Small intestine (tissue), 7 donors: ENCODE measurements around the gene CAPN3. TPM values are rescaled to one million over a fixed set of nuclear protein-coding genes. Genes with fewer than 3 reads are reported as not detected.
"Not testable (repeated sequence)": the region's sequence is repeated elsewhere in the genome, so short reads cannot be mapped to it uniquely, and the experiment has no call there.

Source experiments
- DNase-seq, 2 donors: peaks; one replicate each; pipeline versions ENCODE4 v3.0.0 to v3.0.0-alpha.2; 2013
- FAIRE-seq: peaks from 2 replicates; lab custom pipeline; 2012; peaks lifted over from hg19 to GRCh38; lab: Jason Lieb, UNC
- H3K27ac ChIP-seq, 3 donors: one replicate each; pipeline ENCODE4 v1.5.1; 2013; ENCODE audit warnings: low read length in 2 of 3, mild to moderate bottlenecking in 2 of 3, control low read depth in 1 of 3, inconsistent platforms in 1 of 3, low read depth in 1 of 3, moderate library complexity in 1 of 3
- H3K27me3 ChIP-seq, 3 donors: one replicate each; pipeline ENCODE4 v1.6.1; 2013; ENCODE audit warnings: low read length in 3 of 3, inconsistent platforms in 1 of 3; ENCODE audit not compliant: control insufficient read depth in 3 of 3, insufficient read depth in 3 of 3
- H3K36me3 ChIP-seq, 3 donors: one replicate each; pipeline ENCODE4 v1.6.1; 2013; ENCODE audit warnings: low read length in 3 of 3, inconsistent platforms in 1 of 3, low read depth in 1 of 3, mild to moderate bottlenecking in 1 of 3, moderate library complexity in 1 of 3; ENCODE audit not compliant: control insufficient read depth in 3 of 3, insufficient read depth in 2 of 3
- H3K4me1 ChIP-seq, 3 donors: one replicate each; pipeline ENCODE4 v1.6.1; 2013; ENCODE audit warnings: low read length in 2 of 3, inconsistent platforms in 1 of 3, low read depth in 1 of 3, mild to moderate bottlenecking in 1 of 3, moderate library complexity in 1 of 3; ENCODE audit not compliant: control insufficient read depth in 3 of 3, insufficient read depth in 2 of 3
- H3K4me3 ChIP-seq, 3 donors: one replicate each; pipeline ENCODE4 v1.5.1; 2013; ENCODE audit warnings: low read length in 3 of 3, control low read depth in 1 of 3, inconsistent platforms in 1 of 3, low read depth in 1 of 3, mild to moderate bottlenecking in 1 of 3, moderate library complexity in 1 of 3
- H3K9me3 ChIP-seq, 2 donors: one replicate each; pipeline ENCODE4 v1.6.1; 2013; ENCODE audit warnings: low read depth in 1 of 2, low read length in 1 of 2; ENCODE audit not compliant: control insufficient read depth in 2 of 2, insufficient read depth in 1 of 2
- WGBS, 3 donors: extraction: QIAGEN DNeasy Blood & Tissue Kit; methylation state at CpG; one replicate each; pipeline ENCODE4 v1.1.7; 2013; 5-methylcytosine and 5-hydroxymethylcytosine counted together
- polyA plus RNA-seq, 4 donors: library from polyadenylated mRNA; stranded (reverse) in 3 of 4; unstranded in 1 of 4; fragments of 200-250 nt in 3 of 4; fragments of 120-200 nt in 1 of 4; gene quantifications; one replicate each; pipeline versions ENCODE4 v1.2.1 to v1.2.3, GENCODE V29; 2013
- donor health status: healthy with polysubstance abuse.
- donor health status: control.
- donor health status: control.
- donor health status: Bipolar disorder and iron deficiency.
- donor health status: healthy.

Gene CAPN3
- polyA plus RNA-seq, 4 donors: 5.2 to 248 (median 18.6) TPM

DNA sequence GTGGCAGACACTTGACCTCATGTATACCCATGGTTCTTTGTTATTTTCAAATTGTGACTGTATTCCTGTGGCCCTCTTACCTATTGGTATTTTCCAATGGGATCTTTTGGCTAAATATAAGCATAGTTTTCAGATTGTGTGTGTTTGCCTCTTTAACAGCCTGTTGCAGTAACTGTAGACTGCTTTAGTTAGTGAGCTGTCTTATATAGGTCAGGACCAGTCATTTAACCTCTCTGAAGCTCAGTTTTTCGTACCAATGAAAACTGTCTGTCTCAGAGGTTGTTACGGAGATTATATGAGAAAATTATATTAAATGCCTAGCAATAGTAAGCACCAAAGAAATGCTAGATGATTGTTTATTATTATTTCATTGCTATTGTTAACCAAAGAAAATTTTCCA is 29.3 kb upstream of the CAPN3 start:
- Histone ChIP-seq H3K27ac (no peak overlapping the region), H3K4me1 (no peaks in the 10 kb centered on the region), H3K9me3 (peaks cover 0 to 1% of the 10 kb centered on the region in 2 donors), H3K4me3 (no peak overlapping the region), H3K36me3 (peaks cover 2 to 10% (median 9%) of the 10 kb centered on the region in 3 donors), H3K27me3 (no peaks in the 10 kb centered on the region)
- no peak for DNase-seq
- WGBS, 3 donors: 90 to 99% (median 96%) methylated on average over 2 of the region's 2 CpGs
- FAIRE-seq: no peak

DNA sequence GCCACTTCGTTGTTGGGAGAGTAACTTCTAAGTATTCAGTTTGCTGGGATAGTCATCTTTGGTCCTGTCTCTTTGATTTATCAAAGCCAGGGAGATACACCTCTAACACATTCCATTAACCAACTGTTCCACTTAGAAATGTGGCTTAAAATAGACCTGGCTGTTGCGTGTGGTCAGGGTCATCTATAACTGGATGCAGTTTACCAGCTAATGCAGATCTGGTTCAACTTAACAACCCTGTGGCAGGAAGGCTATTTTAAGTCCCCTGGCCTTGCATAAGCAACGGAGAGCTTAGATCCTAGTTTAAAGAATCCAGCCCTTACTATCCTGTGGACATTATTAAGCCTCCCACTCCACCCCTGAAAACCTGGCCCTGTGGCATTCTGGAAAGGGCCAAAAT is 28.1 kb upstream of the CAPN3 start:
- Histone ChIP-seq H3K9me3 (peaks cover 0 to 2% of the 10 kb centered on the region in 2 donors), H3K27me3 (no peaks in the 10 kb centered on the region), H3K4me3 (no peak overlapping the region), H3K4me1 (no peaks in the 10 kb centered on the region), H3K27ac (no peak overlapping the region), H3K36me3 (peaks cover 2 to 9% (median 7%) of the 10 kb centered on the region in 3 donors)
- DNase-seq: no peak
- FAIRE-seq: no peak
- 85 to 95% (median 91%) methylated on average over 3 of the region's 3 CpGs for WGBS, 3 donors

DNA sequence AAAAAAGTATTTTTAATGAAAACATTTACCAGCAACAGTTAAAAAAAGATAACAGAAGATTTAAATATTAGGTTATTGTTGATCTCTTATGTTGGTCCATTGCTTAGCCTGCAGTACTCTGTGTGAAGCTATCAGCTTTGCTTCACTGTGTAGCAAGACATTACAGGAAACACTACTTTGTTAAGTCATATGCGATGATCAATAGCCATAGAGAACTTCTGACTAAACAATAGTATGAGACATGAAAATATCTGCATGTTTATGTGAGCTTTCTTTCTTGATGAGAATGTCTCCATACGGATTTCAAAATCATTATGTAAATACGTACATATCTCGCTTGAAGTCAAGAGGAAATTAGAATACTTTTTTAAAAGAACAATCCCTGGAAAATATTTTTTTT is 27.0 kb upstream of the CAPN3 start:
- Histone ChIP-seq H3K27me3 (no peaks in the 10 kb centered on the region), H3K36me3 (peaks cover 0 to 7% (median 6%) of the 10 kb centered on the region in 3 donors), H3K4me3 (no peak overlapping the region), H3K4me1 (no peaks in the 10 kb centered on the region), H3K27ac (no peak overlapping the region), H3K9me3 (peaks cover 0 to 2% of the 10 kb centered on the region in 2 donors)
- 94 to 95% (median 94%) methylated on average over 4 of the region's 4 CpGs for WGBS, 3 donors
- FAIRE-seq (no peak), DNase-seq (no peak)

DNA sequence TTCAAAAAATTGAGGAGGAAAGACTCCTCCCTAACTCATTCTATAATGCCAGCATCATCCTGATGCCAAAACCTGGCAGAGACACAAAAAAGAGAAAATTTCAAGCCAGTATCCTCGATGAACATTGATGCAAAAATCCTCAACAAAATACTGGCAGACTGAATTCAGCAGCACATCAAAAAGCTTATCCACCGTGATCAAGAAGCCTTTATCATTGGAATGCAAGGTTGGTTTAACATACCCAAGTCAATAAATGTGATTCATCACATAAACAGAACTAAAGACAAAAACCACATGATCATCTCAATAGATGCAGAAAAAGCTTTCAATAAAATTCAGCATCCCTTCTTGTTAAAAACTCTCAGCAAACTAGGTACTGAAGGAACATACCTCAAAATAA is 24.2 kb upstream of the CAPN3 start:
- Histone ChIP-seq H3K4me3 (no peak overlapping the region), H3K27ac (no peak overlapping the region), H3K9me3 (peaks cover 0 to 2% of the 10 kb centered on the region in 2 donors), H3K4me1 (no peaks in the 10 kb centered on the region), H3K36me3 (peaks cover 0 to 10% (median 6%) of the 10 kb centered on the region in 3 donors), H3K27me3 (no peaks in the 10 kb centered on the region)
- DNase-seq (no peak), FAIRE-seq (no peak)
- WGBS, 3 donors: 97 to 100% (median 98%) methylated on average over 2 of the region's 2 CpGs

GRCh38 chr15:42336650-42337049 is 22.7 kb upstream of the CAPN3 start:
- not testable (repeated sequence) for H3K4me1 ChIP-seq, H3K9me3 ChIP-seq, H3K27me3 ChIP-seq, H3K27ac ChIP-seq, H3K36me3 ChIP-seq, DNase-seq, H3K4me3 ChIP-seq, FAIRE-seq
- WGBS, 3 donors: 95 to 100% (median 100%) methylated on average over 1 of the region's 1 CpG

- not testable (repeated sequence) for FAIRE-seq
- 95 to 100% (median 97%) methylated on average over 3 of the region's 3 CpGs for WGBS, 3 donors
Measured at GRCh38 chr15:42337104-42337503, 22.2 kb upstream of the CAPN3 start.

DNA sequence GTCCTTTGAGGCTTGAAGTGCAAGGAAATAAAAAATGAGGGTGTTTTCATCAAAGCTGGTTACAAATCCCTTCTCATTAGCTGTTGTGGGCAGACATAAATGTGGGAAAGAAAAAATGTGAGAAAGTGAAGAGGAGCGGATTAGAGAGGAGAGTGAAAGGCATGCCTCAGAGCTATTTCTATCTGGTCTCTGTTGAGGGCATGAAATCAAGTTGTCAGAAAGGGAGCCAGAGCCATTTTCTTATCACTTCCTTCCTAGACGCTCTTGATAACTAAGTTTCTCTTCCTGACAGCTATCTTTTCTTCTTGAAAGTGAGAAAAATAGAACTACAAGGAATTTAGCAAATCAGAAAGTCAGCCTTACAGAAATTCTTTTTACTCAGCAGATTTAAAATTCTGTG is 20.8 kb upstream of the CAPN3 start:
- Histone ChIP-seq H3K27ac (no peak overlapping the region), H3K27me3 (no peaks in the 10 kb centered on the region), H3K9me3 (peaks cover 0 to 2% of the 10 kb centered on the region in 2 donors), H3K4me3 (no peak overlapping the region), H3K4me1 (no peaks in the 10 kb centered on the region), H3K36me3 (peaks cover 0 to 10% (median 0%) of the 10 kb centered on the region in 3 donors)
- FAIRE-seq: no peak
- WGBS, 3 donors: 59 to 69% (median 67%) methylated on average over 2 of the region's 2 CpGs
- no peak for DNase-seq

More at GRCh38 chr15:42337104-42337503, 22.2 kb upstream of the CAPN3 start:
- H3K27me3 ChIP-seq, H3K4me3 ChIP-seq, DNase-seq, H3K36me3 ChIP-seq, H3K4me1 ChIP-seq, H3K9me3 ChIP-seq, H3K27ac ChIP-seq: not testable (repeated sequence)

- Histone ChIP-seq H3K4me1 (no peaks in the 10 kb centered on the region), H3K4me3 (no peak overlapping the region), H3K27me3 (no peaks in the 10 kb centered on the region), H3K27ac (no peak overlapping the region), H3K9me3 (no peaks in the 10 kb centered on the region), H3K36me3 (peaks cover 0 to 18% (median 6%) of the 10 kb centered on the region in 3 donors)
- FAIRE-seq: no peak
- no peak for DNase-seq
- WGBS, 3 donors: 90 to 94% (median 91%) methylated on average over 6 of the region's 6 CpGs
Measured at GRCh38 chr15:42343596-42344232, 15.6 kb upstream of the CAPN3 start.

DNA sequence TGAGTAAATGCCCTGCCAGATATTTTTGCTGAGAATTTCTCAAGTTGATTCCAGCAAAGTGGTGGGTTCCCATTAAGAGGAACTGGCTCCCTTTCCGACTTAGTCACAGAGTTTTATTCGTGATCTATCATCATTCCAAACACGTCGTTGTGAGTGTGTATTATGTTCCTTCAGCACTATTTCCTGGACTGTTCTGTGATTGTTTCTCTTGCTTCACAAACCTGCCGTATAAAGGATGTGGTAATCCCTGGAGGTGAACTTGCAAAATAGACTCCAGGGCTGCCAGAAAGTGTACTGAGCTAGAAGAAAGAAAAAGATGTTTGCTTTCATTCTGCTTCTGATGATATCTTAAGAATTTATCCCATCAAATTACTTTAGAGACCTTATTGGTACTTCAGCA is 14.5 kb upstream of the CAPN3 start:
- no peaks in the 10 kb centered on the region for H3K4me1 ChIP-seq
- no peaks in the 10 kb centered on the region for H3K27me3 ChIP-seq
- no peaks in the 10 kb centered on the region for H3K9me3 ChIP-seq
- no peak overlapping the region for H3K4me3 ChIP-seq
- no peak overlapping the region for H3K27ac ChIP-seq
- peaks cover 0 to 16% (median 6%) of the 10 kb centered on the region in 3 donors for H3K36me3 ChIP-seq
- no peak for DNase-seq
- no peak for FAIRE-seq
- 72 to 83% (median 82%) methylated on average over 5 of the region's 5 CpGs for WGBS, 3 donors
